ENCODE data around the gene DXO.
"Not testable (repeated sequence)": the region's sequence is repeated elsewhere in the genome, so short reads cannot be mapped to it uniquely, and the experiment has no call there.

The DXO gene

DNA sequence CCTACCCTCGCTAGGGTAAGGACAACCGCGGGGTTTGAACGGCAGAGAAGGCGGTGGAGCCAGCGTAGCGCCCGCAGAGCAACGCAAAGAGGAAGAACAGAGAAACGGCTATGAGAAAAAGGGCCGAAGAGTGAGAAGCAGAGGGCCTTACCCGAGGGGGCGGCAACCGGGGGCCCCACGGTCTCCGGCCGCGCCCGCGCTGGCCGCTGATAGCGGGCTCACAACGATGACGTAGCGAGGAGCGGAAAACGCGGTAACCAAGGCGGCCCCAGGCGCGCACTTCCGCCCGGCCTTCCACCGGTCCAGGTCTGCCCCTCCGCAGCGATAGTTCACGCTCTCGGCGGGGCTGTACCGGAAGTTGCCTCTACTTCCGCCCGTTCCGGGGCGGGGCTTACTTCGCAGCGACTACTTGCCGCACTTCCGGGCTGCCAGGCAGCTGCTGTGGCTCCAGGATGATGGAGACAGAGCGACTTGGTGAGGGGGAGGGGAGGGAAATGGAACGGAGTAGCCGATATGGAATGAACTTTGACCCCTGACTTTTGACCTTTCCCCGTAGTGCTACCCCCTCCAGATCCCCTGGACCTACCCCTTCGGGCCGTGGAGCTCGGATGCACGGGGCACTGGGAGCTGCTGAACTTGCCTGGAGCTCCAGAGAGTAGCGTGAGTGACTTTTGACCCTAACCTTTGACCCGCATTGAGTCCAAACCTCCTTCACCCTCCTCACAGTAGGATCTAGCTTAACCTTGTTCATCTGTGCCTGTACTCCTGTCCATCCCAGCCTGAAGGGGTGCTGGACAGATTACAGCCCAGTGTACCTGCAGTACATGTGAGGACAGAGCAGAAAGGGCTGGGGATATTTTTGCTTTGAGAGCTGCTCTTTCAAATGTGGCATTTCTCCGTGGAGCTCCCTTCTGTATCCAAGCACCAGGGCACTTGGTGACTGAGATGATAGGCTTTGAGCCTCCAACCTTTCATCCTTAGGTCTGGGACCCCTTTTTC is 12.9 kb downstream of the DXO start, which contains the start of the genes NELFE and SKIC2:
Gene NELFE, minus strand, starts transcription at position 231 of the 999 bp plus-strand sequence. CDS start 525 bp downstream, outside the sequence.
Gene SKIC2, plus strand, starts transcription at position 435 of the 999 bp plus-strand sequence. Its CDS starts 18 bp downstream, at position 453.
- peak; percentile 99 for DNase-seq (ENCODE audit: low spot score)

- DNase-seq (ENCODE audit: low spot score): peak; percentile 41
Measured at GRCh38 chr6:31958412-31958740, 13.6 kb downstream of the DXO start.

GRCh38 chr6:31956796-31957195 is 15.1 kb downstream of the DXO start:
- no peak for DNase-seq (ENCODE audit: low spot score)

DNA sequence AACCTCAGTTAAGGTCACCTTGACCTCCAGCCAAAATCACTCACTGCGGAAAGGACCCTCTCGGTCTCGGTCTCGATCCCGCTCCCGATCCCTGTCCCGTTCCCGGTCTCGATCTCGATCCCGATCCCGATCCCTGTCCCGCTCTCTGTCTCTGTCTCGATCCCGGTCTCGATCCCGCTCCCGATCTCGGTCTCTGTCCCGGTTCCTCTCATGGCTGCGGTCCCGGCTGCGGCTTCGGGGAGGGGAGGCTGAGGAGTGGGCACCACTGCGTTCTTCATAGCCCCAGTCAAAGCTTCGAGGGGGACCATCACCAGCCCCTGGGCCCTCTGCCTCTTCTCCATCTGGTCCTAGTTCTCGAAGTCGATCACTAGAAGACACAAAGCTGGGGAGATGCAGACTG is 17.4 kb downstream of the DXO start:
- DNase-seq (ENCODE audit: low spot score): no peak

- no peak for DNase-seq (ENCODE audit: low spot score)
Measured at GRCh38 chr6:31952890-31953289, 19.0 kb downstream of the DXO start.

GRCh38 chr6:31952140-31952805 is 19.7 kb downstream of the DXO start:
- DNase-seq (ENCODE audit: low spot score): peak; percentile 86

DNA sequence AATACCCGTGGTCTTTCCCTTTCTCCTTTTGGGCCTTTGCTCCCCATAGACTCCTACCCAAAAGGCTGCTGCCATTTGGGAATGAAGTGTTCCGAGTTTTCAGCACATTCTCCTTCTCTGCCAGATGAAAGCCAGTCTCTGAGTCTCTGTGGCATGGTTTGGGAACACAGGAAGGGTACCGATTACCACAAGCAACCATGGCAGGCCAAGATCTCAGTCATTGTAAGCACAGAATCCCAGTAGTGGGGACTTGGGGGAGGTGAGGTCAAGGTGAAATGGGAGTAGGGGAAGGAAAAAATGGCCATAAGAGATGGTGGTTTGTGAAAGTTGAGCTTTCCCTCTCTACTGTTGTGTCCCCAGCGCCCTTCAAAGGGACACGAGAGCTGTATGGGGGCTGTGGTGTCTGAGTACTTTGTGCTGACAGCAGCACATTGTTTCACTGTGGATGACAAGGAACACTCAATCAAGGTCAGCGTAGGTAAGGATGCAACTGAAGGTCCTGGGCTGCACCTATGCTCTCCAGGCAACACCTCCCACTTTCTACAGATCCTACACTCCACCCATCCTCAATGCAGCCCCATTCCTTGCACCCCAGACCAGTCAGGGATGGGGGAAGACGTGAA is 21.9 kb downstream of the DXO start:
- no peak for DNase-seq (ENCODE audit: low spot score)

DNA sequence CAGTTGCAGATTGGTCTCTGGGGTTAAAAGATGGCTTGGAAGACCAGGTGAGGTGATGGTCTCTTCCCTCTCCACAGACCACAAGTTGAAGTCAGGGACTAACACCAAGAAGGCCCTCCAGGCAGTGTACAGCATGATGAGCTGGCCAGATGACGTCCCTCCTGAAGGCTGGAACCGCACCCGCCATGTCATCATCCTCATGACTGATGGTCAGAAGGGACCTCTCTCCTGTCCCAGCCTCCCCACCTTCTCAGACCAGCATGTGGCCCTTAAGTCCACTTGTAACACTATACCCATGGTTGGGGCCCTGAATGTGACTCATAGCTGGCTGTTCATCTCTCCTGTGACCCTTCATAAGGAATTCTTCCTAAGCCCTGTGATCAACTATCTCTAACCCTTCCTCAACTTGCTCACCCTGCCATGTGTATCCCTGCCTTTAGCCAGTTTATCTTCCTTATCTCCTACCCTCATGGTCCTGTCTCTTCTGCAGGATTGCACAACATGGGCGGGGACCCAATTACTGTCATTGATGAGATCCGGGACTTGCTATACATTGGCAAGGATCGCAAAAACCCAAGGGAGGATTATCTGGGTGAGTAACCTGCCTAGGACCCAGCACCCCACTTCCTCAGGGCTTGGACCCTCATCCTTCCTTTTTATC is 23.1 kb downstream of the DXO start:
- no peak for DNase-seq (ENCODE audit: low spot score)

GRCh38 chr6:31948306-31948705 is 23.6 kb downstream of the DXO start:
- no peak for DNase-seq (ENCODE audit: low spot score)

DNA sequence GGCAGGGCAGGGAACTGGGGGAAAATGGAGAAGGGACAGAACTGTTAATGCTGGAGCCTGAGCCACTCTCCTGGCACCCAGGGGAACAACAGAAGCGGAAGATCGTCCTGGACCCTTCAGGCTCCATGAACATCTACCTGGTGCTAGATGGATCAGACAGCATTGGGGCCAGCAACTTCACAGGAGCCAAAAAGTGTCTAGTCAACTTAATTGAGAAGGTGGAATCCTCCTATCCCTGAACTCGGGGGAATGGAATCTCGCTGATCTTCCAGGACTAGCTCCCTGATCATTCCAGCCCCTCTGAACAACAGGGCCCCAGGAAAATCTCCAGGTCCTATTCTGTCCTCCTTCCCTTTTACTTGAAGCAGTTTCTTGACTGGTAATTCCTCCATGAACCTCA is 24.1 kb downstream of the DXO start:
- DNase-seq (ENCODE audit: low spot score): no peak

DNA sequence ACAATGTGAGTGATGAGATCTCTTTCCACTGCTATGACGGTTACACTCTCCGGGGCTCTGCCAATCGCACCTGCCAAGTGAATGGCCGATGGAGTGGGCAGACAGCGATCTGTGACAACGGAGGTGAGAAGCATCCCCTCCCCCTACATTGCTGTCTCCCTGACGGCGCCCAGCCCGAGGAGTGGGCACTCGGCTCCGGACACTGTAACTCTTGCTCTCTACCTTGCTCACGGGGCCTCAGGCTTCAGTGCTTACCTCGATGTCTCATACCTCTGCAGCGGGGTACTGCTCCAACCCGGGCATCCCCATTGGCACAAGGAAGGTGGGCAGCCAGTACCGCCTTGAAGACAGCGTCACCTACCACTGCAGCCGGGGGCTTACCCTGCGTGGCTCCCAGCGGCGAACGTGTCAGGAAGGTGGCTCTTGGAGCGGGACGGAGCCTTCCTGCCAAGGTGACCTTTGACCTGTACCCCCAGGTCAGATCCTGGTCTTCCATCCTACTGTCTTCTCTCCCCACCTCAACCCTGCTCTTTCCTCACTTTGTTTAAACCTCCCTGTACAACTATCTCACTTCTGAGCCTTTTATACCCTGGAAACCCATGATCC is 24.8 kb downstream of the DXO start:
- no peak for DNase-seq (ENCODE audit: low spot score)

DNA sequence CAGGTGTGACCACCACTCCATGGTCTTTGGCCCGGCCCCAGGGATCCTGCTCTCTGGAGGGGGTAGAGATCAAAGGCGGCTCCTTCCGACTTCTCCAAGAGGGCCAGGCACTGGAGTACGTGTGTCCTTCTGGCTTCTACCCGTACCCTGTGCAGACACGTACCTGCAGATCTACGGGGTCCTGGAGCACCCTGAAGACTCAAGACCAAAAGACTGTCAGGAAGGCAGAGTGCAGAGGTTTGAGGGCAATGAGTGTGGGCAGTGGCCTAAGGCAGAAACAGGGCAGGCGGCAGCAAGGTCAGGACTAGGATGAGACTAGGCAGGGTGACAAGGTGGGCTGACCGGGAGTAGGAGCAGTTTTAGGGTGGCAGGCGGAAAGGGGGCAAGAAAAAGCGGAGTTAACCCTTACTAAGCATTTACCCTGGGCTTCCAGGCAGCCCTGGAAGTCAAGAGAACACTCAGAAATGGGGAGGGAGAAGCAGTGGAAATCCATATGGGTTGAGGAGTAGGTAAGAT is 25.5 kb downstream of the DXO start:
- no peak for DNase-seq (ENCODE audit: low spot score)

DNA sequence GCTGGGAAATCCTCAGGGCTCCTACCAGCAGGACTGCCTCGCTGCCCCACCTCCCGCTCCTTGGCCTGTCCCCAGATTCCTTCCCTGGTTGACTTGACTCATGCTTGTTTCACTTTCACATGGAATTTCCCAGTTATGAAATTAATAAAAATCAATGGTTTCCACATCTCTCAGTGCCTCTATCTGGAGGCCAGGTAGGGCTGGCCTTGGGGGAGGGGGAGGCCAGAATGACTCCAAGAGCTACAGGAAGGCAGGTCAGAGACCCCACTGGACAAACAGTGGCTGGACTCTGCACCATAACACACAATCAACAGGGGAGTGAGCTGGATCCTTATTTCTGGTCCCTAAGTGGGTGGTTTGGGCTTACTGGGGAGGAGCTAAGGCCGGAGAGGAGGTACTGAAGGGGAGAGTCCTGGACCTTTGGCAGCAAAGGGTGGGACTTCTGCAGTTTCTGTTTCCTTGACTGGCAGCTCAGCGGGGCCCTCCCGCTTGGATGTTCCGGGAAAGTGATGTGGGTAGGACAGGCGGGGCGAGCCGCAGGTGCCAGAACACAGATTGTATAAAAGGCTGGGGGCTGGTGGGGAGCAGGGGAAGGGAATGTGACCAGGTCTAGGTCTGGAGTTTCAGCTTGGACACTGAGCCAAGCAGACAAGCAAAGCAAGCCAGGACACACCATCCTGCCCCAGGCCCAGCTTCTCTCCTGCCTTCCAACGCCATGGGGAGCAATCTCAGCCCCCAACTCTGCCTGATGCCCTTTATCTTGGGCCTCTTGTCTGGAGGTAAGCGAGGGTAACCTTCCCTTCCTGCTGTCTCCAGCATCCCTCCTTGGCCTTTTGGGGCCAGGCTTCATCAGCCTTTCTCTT is 26.2 kb downstream of the DXO start, which contains the start of gene CFB:
Gene CFB, plus strand, starts transcription at position 589 of the 863 bp plus-strand sequence. Its CDS starts 127 bp downstream, at position 716.
- DNase-seq (ENCODE audit: low spot score): peak; percentile 97

DNA sequence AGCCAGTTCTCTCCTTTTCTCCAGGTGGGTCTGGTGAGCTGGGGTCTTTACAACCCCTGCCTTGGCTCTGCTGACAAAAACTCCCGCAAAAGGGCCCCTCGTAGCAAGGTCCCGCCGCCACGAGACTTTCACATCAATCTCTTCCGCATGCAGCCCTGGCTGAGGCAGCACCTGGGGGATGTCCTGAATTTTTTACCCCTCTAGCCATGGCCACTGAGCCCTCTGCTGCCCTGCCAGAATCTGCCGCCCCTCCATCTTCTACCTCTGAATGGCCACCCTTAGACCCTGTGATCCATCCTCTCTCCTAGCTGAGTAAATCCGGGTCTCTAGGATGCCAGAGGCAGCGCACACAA is 26.8 kb downstream of the DXO start:
- DNase-seq (ENCODE audit: low spot score): no peak

GRCh38 chr6:31943742-31944141 is 28.2 kb downstream of the DXO start:
- no peak for DNase-seq (ENCODE audit: low spot score)

DNA sequence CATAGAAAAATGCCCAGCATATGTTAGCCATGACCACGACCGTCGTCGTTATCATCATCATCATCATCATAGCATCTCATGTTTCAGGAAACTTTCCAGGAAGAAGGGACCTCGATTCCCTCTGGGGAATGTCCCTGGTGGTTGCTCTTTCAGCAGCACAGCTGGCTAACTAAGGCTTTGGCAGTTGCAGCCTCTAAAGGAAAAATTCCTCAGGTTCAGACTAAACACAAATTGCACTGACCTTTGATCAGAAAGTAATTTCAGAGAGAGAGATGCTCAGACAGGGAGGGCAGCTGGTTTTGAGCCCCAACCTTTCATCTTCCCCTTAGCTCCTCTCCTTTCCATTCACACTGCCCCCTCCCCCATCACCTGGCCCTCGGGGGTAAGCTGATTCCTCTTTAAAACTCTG is 31.7 kb downstream of the DXO start:
- peak; percentile 36 for DNase-seq (ENCODE audit: low spot score)

GRCh38 chr6:31935823-31936222 is 36.1 kb downstream of the DXO start:
- no peak for DNase-seq (ENCODE audit: low spot score)

- no peak for DNase-seq (ENCODE audit: low spot score)
Measured at GRCh38 chr6:31935021-31935420, 36.9 kb downstream of the DXO start.

DNA sequence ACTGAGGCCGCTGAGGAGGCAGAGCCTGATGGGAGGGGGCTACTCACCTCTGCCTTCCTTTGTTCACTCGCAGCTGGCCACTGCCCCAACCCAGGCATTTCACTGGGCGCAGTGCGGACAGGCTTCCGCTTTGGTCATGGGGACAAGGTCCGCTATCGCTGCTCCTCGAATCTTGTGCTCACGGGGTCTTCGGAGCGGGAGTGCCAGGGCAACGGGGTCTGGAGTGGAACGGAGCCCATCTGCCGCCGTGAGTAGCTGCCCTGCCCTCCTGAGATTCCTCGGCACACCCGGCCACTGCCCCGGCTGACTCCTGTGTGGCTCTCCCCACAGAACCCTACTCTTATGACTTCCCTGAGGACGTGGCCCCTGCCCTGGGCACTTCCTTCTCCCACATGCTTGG is 38.4 kb downstream of the DXO start:
- no peak for DNase-seq (ENCODE audit: low spot score)

DNA sequence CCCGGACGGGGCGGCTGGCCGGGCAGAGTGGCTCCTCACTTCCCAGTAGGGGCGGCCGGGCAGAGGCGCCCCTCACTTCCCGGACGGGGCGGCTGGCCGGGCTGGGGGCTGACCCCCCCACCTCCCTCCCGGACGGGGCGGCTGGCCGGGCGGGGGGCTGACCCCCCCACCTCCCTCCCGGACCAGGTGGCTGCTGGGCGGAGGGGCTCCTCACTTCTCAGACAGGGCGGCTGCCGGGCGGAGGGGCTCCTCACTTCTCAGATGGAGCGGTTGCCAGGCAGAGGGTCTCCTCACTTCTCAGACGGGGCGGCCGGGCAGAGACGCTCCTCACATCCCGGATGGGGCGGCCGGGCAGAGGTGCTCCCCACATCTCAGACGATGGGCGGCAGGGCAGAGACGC is 39.8 kb downstream of the DXO start:
- DNase-seq (ENCODE audit: low spot score): not testable (repeated sequence)

Measured in hepatic stellate cell (primary cell).